Stimulated activated CD8-positive, alpha-beta memory T cell treated with anti-CD3 and anti-CD28 coated beads, Interleukin-15, amount 100 ng/mL, for 1 hour (primary cell): ENCODE data around the gene SLC35E2B.
A peak's percentile ranks its signal among the peaks of the same experiment; 100 is the strongest.
"Not testable (repeated sequence)": the region's sequence is repeated elsewhere in the genome, so short reads cannot be mapped to it uniquely, and the experiment has no call there.

Experiments
- DNase-seq: peaks from one replicate; pipeline ENCODE4 v3.0.0-alpha.2; 2020; ENCODE audit warnings: low read depth

SLC35E2B gene

GRCh38 chr1:1674806-1675205 lies 17.8 kb downstream of the SLC35E2B start:
- not testable (repeated sequence) for DNase-seq

GRCh38 chr1:1672181-1672965 lies 20.2 kb downstream of the SLC35E2B start:
- DNase-seq: no peak

- no peak for DNase-seq
These were observed 21.1 kb downstream of the SLC35E2B start for GRCh38 chr1:1671365-1672119.

GRCh38 chr1:1670866-1671265 lies 21.7 kb downstream of the SLC35E2B start:
- DNase-seq: no peak

GRCh38 chr1:1669468-1670440 lies 22.8 kb downstream of the SLC35E2B start:
- DNase-seq: no peak

GRCh38 chr1:1666526-1666925 lies 26.1 kb downstream of the SLC35E2B start:
- no peak for DNase-seq

GRCh38 chr1:1665815-1666251 lies 26.8 kb downstream of the SLC35E2B start:
- no peak for DNase-seq

- no peak for DNase-seq
These were observed 27.4 kb downstream of the SLC35E2B start for GRCh38 chr1:1664941-1665814.

GRCh38 chr1:1664318-1664717 lies 28.3 kb downstream of the SLC35E2B start:
- DNase-seq: not testable (repeated sequence)

- DNase-seq: not testable (repeated sequence)
These were observed 29.6 kb downstream of the SLC35E2B start for GRCh38 chr1:1662830-1663560.

GRCh38 chr1:1662392-1662791 lies 30.2 kb downstream of the SLC35E2B start:
- not testable (repeated sequence) for DNase-seq

- peak; percentile 96 for DNase-seq
These were observed 33.7 kb downstream of the SLC35E2B start, which contains the start of gene CDK11B for GRCh38 chr1:1658583-1659549. CDK11B (minus strand) TSS chr1:1659004; CDS start chr1:1657485, 1,519 bp downstream.

- DNase-seq: not testable (repeated sequence)
These were observed 44.3 kb downstream of the SLC35E2B start for GRCh38 chr1:1648265-1648664.

- not testable (repeated sequence) for DNase-seq
These were observed 44.9 kb downstream of the SLC35E2B start for GRCh38 chr1:1647567-1648241.

- DNase-seq: not testable (repeated sequence)
These were observed 46.3 kb downstream of the SLC35E2B start for GRCh38 chr1:1646326-1646725.

- not testable (repeated sequence) for DNase-seq
These were observed 51.7 kb downstream of the SLC35E2B start for GRCh38 chr1:1640711-1641461.

GRCh38 chr1:1640081-1640480 lies 52.5 kb downstream of the SLC35E2B start:
- DNase-seq: not testable (repeated sequence)

GRCh38 chr1:1639368-1639767 lies 53.2 kb downstream of the SLC35E2B start:
- DNase-seq: not testable (repeated sequence)
